NCI-H1930 (cell line): Measurements from ENCODE around the gene DEDD2.

Experiments
- DNase-seq, 2 experiments: peaks; one replicate each; lab custom pipeline; 2025; lab: John Stamatoyannopoulos, UW

Gene DEDD2

DNA sequence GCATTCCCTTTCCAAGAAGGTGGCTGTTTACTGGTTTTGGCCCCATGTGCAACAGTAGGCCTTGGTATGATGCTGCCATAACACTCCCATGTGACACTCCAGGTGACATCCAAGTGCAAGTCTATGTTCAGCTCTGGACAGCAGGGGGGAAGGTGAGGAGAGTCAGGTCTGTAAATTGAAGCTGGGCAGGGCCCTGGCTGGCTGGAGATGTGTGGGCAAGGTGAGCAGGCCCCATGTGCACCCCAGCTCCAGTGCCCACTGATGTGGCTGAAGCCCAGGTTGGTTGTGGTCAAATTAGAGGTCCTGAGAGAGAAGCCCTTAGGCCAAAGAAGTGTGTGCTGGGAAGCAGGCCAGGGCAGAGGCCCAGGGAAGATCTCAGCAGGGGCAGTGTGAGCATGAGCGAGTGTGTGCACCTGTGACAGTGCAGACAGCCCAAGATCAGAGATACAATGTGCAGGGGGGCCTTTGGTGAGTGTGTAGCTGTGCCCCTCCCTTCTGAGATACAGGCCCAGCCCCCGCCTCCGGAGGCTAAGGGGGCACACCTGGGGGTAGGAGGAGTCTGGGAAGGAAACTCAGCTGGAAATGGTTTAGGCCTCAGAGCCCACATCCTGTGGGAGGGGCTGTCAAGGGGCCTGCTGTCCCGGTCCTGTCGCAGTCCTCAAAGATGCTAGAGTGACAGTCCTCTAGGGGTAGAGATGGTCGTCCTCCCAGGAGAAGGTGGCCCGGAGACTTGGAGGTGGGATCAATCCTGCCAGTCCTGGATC lies 18.6 kb downstream of the DEDD2 start:
- DNase-seq: no peak

DNA sequence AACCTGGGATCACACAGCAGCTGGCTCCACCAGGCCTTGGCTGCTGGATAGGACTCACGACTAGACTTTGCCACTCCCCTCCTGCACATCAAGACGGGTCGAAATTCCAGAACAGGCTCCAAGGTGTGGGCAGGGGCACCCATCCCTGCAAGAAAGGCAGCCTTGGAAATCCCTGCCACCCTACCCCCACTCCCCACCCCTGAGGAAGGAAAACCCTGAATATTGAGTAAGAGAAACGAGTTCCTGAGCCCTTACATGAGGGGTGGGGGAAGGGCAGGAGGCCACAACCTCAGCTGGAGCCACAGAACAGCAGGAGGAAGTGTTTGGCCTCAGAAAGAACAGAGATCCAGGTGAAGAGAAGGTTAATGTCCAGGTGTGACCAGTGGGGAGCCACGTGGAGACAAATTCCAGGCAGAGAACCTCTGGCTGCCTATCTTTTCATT lies 20.1 kb downstream of the DEDD2 start:
- no peak for DNase-seq

DNA sequence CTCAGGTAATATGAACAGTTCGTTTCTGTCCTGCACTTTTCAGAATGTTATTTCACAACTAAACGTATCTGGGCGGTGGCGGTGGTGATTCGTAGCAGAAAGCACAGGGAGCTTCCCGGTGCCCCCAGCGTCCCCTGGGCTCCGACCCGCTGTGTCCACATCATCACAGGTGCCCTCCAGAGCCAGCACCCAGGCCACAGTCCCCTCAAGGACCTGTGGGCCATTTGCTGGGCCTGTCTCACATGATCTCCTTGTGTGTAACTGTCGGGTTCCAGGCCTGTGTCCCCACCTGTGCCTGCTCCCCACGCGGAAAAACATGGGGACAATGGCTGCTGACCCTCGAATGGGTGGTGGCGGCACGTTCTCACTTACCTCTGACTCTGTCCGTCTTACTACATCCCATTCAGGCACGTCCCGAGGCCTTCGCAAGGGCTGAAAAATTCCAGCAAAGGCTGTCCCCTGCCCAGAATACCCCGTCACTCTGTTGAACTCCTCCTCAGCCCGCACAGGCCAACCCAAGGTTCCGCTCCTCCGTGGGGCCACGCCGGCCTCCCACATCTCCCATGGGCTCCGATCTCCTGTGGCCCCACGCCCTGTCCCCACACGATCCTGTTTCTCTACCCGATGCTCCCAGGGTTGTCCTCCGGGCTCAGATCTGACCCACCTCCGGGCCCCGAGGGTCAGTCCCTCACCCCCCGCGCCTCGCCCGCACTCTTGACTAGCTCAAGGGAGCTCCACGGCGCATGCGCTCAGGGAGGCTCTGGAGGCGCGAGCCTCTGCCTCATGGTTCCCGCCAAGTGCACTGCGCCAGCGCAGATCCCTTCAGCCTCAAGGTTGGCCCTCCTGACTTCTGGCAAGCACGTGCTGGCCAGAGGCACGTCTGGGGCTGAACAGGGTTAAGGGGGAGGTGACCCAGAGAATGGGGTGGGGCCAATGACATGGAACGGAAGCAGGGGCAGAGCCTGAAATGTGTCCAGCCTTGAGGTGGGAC lies 21.2 kb downstream of the DEDD2 start:
- no peak for DNase-seq

DNA sequence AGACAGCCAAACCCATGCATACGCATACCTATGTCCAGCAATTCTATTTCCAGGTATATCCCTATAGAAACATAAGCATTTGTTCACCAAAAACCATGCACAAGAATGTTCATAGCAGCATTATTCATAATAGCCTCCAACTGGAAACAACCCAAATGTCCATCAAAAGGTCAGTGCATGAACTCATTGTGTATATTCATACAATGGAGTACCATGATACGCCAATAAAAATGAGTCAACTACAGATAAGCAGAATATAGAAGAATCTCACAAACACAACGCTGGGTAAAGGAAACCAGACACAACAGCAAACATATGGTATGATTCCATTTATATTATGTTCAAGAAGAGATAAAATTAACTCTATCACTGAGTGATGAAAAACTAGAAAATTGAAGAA lies 23.8 kb downstream of the DEDD2 start:
- DNase-seq: no peak

DNA sequence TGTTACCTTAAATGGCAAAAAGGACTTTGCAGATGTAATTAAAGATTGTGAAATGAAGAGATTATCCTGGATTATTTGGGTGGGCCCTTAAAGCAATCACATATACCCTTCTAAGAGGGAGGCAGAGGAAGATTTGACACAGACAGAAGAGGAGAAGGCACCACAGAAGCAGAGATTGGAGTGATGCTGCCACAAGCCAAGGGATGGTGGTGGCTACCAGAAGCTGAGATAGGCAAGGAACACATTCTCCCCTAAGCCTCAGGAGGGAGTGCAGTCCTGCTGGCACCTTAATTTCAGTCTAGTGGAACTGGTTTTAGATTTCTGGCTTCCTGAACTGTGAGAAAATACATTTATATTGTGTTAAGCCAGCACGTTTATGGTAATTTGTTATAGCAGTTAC lies 24.2 kb downstream of the DEDD2 start:
- no peak for DNase-seq

DNA sequence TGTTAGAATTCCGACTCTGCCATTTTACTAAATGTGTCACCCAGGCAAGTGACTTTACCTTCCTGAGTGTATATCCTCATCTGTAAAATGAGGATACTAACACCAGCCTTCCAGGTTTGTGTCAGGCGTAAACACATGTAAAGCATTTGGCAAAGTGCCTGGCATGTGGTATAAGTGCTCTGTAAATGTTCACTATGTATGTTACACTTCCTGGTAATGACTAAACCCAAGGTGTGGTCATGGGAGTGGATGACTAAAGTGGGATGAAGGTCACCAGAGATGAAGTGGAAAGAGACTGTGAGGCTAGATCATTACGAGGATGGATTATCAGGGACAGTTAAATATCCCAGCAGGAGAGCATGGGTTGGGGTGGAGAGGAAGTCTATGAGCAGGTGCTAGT lies 25.6 kb downstream of the DEDD2 start:
- no peak for DNase-seq

DNA sequence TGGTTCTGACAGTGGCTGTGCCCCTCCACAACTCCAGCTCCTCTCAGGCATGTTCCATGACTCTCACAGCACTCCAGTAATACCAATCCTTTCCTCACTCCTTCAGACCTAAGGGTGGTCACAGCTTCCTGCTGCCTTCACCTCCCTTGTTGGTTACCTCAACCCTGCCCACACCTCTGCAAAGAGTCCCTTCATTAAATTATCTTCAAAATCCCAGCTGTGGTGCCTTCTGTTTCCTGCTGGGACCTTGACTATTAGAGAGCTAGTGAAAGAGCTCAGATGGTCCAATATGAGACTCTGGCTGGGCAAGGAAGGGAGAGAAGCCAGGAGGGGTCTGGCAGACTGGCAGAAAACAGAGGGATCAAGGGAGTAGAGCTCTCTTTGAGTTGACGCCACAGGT lies 26.1 kb downstream of the DEDD2 start:
- DNase-seq: no peak

DNA sequence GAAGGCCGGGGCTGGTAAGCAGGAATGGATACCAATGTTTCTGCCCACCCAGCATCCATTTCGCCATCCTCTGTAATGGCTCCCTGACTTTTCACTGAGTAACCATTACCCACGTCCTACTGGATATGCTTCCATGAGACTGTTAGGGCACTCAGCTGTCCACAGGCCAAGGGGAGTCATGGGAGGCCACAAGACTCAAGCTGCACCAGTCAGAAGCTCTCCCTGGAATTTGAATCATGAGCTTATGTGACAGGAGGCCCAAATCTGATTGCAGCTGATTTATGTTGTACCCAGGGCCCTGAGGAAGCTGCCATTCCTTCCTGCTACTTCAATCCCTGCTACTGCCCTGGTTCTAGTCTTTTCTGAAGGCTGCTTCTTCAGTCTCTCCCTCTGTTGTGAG lies 28.3 kb downstream of the DEDD2 start:
- DNase-seq: no peak

DNA sequence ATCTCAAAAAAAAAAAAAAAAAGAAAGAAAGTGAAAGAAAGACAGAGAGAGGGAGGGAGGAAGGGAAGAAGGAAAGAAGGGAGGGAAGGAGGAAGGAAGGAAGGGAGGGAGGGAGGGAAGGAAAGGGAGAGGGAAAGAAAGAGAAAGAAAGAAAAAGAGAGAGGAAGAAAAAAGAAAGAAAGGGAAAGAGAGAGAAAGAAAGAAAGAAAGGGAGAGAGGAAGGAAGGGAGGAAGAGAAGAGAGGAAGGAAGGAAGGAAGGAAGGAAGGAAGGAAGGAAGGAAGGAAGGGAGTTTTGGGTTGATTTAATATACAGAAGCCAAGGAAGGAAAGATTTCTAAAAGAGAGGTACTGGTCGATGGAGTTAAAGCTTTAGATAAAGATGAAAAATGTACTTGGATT lies 28.8 kb downstream of the DEDD2 start:
- DNase-seq: no peak

DNA sequence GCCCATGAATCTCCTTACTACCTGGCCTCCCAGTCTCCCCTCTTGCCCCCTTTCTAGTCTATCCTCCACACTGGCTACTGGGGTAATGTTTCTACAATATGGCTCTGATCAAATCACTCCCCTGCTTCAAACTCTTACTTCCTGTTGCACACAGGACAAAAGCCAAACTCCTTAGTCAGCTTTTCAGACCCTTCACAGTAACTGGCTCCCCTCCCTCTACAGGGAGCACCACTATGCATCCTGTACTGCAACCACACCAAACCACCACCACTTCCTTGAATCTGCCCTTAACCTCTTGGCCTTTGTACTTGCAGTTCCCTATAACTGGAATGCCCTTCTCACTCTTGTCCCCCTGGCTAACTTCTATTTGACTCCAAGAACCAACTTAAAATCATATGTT lies 32.2 kb downstream of the DEDD2 start:
- DNase-seq: no peak

DNA sequence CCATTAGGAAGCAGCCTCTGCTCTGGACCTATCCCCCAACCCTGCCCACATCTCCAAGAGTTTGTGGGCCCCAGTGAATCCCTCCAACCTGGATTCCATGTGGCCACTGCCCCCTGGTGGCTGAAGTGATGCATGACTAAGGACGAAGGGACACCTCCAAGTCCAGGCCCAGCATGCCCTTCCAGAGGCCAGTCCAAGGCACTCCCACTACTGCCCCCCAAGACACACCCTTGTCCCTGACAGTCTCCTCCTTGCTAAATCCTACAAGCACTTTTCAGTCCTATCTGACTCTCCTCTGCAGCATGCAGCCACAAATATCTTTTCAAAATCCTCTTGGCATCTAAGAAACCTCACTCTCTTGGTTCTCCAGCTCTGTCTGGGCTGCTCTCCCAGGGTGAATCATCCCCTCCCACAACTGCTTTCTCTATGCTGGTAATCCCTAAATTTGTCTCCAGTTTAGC lies 33.0 kb downstream of the DEDD2 start:
- peak; percentile 68 to 81 for DNase-seq

DNA sequence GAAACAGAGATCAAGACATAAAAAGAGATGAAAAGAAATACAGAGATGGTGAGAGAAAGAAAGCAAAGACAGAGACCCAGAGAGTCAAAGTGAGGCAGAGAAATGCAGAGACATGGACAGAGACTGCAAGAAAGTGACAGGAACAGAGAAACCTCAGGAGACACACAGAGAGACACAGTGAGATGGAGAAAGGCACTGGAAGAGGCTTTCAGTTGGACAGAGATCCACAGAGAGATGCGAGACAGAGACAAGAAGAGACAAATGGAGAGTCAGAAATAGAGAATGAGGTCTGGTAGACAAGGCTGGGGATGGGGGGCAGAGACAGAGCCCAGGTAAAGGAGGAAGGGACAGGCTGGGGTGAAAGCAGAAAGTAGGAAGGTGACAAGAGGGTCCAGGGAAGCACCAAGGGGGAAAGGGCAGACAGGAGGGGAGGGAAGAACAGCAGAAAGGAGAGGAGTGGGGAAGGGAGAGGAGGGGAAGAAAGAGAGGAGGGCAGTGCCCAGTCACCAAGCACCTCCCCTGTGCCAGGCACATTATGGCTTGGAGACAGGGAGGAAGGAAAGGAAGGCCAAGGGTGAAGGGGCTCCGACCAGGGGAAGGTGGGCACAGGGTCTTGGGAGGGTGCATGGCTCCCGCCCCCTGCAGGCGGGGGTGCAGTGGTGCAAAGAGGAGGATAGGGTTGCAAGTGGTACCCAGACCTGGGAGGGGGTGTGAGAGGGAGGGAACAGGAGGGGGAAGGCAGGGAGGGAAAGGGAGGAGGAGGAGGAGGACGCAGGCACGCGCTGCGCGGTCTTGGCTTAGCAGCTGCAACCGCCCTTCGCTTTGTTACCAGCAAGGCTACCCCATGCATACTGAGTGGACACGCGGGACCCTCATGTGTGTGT lies 38.4 kb downstream of the DEDD2 start:
- DNase-seq: no peak

DNA sequence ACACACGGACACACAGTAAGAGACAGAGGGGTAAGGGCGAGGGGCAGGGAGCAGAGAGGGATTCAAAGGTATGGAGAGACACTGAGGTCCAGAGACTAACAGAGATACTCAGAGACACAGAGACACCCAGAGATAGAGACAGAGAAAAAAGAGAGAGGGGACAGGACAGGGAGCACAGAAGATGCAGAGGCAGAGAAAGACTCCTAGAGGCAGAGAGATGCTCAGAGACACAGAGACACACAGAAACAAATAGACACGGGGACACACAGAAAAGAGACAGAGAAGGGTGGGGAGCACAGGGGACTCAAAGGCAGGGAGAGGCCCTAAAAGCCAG lies 39.8 kb downstream of the DEDD2 start:
- no peak for DNase-seq

DNA sequence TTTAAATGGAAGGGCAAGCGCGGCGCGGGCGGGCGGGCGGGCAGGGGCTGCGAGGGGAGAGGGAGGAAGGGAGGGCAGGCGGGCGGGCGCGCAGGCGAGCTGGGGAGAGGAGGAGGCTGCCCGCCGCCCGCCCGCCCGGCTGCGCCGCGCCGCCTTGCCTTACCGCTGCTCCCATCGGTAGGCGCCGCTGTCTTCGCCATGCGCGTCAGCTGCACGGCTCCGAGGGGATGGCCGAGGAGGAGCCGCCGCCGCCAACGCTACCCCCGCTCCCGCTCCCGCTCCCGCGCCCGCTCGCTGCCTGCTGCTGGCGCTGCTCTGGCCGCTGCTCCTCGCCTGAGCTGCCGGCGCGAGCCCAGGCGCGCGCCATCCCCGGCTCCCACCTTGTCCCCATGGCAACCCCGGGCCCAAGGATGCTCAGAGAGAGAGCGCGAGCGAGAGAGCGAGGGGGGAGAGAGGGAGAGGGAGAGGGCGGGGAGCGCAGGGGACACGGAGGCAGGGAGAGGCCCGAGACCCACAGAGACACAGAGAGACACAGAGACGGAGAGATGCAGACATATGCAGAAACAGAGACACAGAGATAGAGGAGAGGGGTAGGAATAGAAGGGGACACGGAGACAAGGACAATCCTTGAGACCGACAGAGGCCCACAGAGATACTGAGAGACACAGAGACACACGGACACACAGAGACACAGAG lies 40.3 kb downstream of the DEDD2 start:
- peak; percentile 86 to 91 for DNase-seq

DNA sequence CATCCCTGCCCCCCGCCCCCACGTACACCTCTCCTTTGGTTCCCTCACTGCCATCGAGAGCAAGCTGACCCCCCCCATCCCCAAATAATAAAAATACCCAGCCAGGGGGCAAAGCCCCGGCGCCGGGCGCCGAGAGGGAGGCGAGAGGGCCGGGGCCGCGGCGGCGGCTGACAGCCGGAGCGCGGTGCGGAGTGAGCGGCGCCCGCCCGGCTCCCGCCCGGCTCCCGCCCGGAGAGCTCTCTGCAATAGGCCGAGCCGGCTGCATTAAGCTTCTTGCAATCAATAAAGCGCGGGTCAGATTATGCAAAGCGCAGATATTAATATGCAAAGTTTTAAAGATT lies 40.9 kb downstream of the DEDD2 start:
- no peak for DNase-seq

DNA sequence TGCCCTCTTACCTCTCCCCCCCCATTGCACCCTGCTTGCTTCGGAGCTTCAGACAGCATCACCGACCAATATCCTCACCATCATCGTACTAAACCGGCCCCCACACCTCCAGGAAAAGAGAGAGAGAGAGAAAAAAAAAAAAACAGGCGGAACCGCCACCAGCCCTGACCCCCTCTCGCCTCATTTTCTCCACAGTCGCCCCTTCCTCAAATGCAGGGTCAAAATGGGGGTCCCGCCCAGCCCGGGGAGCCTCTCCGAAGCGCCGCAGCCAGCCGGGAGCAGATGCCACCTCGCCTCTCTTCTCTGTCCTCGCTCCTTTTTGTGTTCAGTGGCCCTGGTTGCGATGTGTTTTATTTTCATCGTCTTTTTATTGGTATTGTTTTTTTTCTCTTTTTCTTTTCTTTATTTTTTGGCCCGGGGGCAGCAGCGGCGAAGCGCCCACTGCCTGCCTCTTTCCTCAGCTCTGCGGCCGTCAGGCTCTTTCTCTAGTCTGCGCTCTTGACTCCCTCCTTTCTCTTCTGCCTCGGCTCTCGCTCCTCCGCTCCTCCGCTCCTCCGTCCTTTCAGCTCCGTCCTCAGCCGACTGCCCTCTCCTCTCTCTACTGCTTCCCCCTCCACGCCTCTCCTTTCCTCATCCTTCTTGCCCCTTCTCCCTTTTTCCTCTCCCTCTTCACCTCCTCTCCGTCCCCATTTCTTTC lies 41.4 kb downstream of the DEDD2 start:
- DNase-seq: peak in 1 of 2 experiments; percentile 14

DNA sequence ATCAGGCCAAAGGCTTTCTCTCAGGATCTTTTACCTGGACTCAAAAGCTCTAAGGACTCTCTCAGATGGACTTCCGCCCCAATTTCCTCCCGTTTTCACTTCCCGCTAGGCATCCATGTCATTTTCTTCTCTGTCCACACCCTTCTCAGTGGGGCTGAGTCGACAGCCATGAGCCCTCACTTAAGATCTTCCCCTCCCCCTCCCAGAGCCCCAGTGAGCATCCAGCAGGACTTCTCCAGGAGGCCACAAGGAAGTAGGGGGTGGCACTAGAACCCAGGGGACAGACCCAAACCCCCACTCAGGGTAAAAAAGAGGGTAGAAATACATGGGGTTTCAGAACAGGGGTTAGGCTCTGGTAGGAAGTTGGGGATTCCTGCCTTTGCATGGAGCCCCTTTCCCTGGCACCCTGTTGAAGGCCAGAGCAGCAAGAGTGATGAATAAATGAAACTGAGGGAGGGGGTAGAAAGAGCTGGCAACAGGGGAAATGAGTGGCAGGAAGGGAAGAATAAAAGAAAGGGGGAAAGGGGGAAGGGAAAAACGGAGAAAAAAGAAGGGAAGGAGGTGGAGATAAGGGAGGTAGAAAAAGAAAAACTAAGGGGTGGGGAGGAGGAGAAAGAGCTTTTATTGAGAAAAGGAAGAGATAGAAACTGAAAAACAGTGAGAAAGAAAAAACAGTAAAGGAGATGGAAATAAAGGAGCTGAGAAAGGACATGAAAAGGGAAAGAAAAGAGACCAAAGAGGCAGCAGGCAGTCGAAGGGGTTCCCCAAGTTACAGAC lies 42.3 kb downstream of the DEDD2 start:
- no peak for DNase-seq

DNA sequence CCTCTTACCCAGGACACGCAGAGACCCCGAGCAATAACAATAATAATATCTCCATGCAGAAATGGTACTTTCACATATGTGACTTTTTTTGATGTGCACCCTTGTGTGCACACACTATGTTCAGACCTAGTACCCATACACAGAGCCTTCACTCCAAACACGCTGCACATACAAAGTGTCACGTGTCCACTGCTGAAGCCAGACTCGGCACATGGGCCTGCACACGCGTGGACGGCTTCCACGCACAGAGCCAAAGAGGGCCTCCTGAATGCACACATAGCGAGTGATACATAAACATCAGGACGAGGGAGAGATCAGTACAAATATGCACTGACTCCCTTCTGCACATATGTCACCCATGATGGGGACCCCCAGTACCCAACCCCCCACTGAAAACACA lies 43.3 kb downstream of the DEDD2 start:
- no peak for DNase-seq

DNA sequence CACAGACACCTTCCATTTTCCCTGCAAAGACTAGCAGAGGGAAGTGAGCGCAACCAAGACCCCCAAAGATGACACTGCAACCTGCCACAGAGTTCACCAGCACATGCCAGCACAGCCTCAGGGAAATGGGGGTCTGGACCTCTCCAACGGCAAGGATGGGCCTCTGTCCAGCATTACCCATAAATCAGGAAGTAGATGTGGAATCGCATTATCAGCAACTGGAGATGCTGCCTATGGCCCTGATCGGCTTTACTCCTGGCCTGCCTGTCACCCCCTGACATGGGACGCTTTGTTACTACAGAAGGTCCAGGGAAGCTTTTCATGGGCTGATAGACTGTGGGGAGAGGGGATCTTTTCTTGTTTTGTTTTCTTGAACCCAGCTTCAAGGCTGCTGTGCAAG lies 43.8 kb downstream of the DEDD2 start:
- no peak for DNase-seq

DNA sequence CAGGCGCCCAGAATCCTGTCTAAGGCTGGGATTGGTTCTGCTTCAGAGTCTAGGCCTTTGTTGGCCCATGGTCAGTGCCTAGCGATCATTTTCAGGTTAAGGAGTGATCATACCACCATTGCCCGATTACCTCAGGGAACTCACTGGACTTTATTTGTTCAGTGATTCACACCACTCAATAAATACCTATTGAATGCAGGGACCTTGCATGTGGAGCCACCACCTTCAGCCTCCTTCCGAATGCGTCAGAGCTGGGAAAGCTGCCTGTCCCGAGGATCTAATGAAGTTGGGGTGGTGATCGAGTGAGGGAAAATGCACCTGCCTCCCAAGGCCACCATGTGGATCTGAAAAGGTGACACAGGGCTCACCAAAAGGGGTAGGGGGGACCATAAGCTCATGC lies 45.2 kb downstream of the DEDD2 start:
- DNase-seq: no peak
